KMS-11 (cell line): ENCODE measurements around the gene SNRNP27.
"Not testable (repeated sequence)": the region's sequence is repeated elsewhere in the genome, so short reads cannot be mapped to it uniquely, and the experiment has no call there.

Experiments used
- H2AFZ ChIP-seq: fragments of 200-600 bp; sonication (generic); 2 replicates; pipeline ENCODE4 v1.6.1; 2016; ENCODE audit warnings: antibody characterized with exemption, mixed run types, low read depth
- H3K27ac ChIP-seq: fragments of 200-600 bp; sonication (generic); 2 replicates; pipeline ENCODE4 v1.6.1; 2016; ENCODE audit warnings: mild to moderate bottlenecking, mixed run types
- H3K27me3 ChIP-seq: fragments of 200-600 bp; sonication (generic); 2 replicates; pipeline ENCODE4 v1.6.1; 2017; ENCODE audit warnings: mild to moderate bottlenecking, low read depth, mixed run types, moderate library complexity; ENCODE audit not compliant: insufficient read depth
- H3K36me3 ChIP-seq: fragments of 200-600 bp; sonication (generic); 2 replicates; pipeline ENCODE4 v1.6.1; 2017; ENCODE audit warnings: mild to moderate bottlenecking, mixed run types; ENCODE audit not compliant: insufficient read depth
- H3K4me1 ChIP-seq: fragments of 200-600 bp; sonication (generic); 2 replicates; pipeline ENCODE4 v1.6.1; 2016; ENCODE audit warnings: mild to moderate bottlenecking, low read depth, mixed run types; ENCODE audit not compliant: poor library complexity, severe bottlenecking
- H3K4me2 ChIP-seq: fragments of 200-600 bp; sonication (generic); 2 replicates; pipeline ENCODE4 v1.7.0; 2016; ENCODE audit warnings: mild to moderate bottlenecking, mixed run types
- H3K4me3 ChIP-seq: fragments of 200-600 bp; sonication (generic); IDR thresholded peaks from 2 replicates; pipeline ENCODE4 v1.6.1; 2017; ENCODE audit warnings: low read depth, low read length, mixed read lengths; ENCODE audit not compliant: insufficient read depth
- H3K79me2 ChIP-seq: fragments of 200-600 bp; sonication (generic); 2 replicates; pipeline ENCODE4 v1.6.1; 2016; ENCODE audit warnings: low read depth, mixed run types; ENCODE audit not compliant: insufficient read depth
- H3K9ac ChIP-seq: fragments of 200-600 bp; sonication (generic); 2 replicates; pipeline ENCODE4 v1.6.1; 2016; ENCODE audit warnings: mild to moderate bottlenecking, mixed run types
- H4K20me1 ChIP-seq: fragments of 200-600 bp; sonication (generic); 2 replicates; pipeline ENCODE4 v1.6.1; 2016; ENCODE audit warnings: mild to moderate bottlenecking, mixed run types; ENCODE audit not compliant: insufficient read depth
- TF ChIP-seq, protein P1 (sequence below): fragments of 200-600 bp; sonication (generic); conservative IDR thresholded peaks from 2 replicates; pipeline ENCODE4 v1.6.1; 2017; ENCODE audit warnings: low read depth, mild to moderate bottlenecking, antibody characterized with exemption, low read length, moderate library complexity, mixed read lengths

The SNRNP27 gene

GRCh38 chr2:69888451-69888850, 5.3 kb upstream of the SNRNP27 start:
- Histone ChIP-seq H2AFZ (no peak overlapping the region), H3K4me3 (no peak overlapping the region), H4K20me1 (no peaks in the 10 kb centered on the region), H3K4me2 (no peak overlapping the region), H3K27me3 (no peaks in the 10 kb centered on the region), H3K36me3 (no peaks in the 10 kb centered on the region), H3K79me2 (no peaks in the 10 kb centered on the region), H3K27ac (no peak overlapping the region), H3K4me1 (peaks cover 2% of the 10 kb centered on the region), H3K9ac (no peak overlapping the region)
- TF ChIP-seq, protein P1, sequence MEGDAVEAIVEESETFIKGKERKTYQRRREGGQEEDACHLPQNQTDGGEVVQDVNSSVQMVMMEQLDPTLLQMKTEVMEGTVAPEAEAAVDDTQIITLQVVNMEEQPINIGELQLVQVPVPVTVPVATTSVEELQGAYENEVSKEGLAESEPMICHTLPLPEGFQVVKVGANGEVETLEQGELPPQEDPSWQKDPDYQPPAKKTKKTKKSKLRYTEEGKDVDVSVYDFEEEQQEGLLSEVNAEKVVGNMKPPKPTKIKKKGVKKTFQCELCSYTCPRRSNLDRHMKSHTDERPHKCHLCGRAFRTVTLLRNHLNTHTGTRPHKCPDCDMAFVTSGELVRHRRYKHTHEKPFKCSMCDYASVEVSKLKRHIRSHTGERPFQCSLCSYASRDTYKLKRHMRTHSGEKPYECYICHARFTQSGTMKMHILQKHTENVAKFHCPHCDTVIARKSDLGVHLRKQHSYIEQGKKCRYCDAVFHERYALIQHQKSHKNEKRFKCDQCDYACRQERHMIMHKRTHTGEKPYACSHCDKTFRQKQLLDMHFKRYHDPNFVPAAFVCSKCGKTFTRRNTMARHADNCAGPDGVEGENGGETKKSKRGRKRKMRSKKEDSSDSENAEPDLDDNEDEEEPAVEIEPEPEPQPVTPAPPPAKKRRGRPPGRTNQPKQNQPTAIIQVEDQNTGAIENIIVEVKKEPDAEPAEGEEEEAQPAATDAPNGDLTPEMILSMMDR = no peak

- Histone ChIP-seq H3K27ac (no peak overlapping the region), H3K4me1 (peaks cover 3% of the 10 kb centered on the region)
- TF ChIP-seq, protein P1 = no peak
These were observed 4.5 kb upstream of the SNRNP27 start for GRCh38 chr2:69889302-69889701.

DNA sequence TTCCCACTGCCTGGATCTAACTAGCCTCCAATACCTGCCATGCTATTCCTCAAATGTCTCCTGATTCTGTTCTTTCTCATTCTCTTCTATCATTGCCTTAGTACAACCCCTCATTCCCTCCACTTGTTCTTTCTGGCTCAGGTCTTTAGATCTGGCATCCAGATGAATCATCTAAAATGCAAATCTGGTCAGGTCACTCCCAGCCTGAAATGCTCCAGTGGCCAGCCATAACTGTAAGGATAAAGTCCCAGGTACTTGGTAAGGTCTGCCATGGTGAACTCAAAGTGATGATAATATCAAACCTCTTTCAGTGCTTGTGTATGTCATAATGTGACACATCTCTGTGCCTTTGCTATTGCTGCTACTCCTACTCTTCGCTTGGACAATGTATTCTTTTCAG, 2.9 kb upstream of the SNRNP27 start:
- Histone ChIP-seq H3K4me2 (no peak overlapping the region), H3K36me3 (no peaks in the 10 kb centered on the region), H3K4me1 (peaks cover 12% of the 10 kb centered on the region), H3K9ac (no peak overlapping the region), H3K4me3 (no peak overlapping the region), H3K27ac (no peak overlapping the region), H3K79me2 (peaks cover 21% of the 10 kb centered on the region), H3K27me3 (no peaks in the 10 kb centered on the region), H2AFZ (no peak overlapping the region), H4K20me1 (no peaks in the 10 kb centered on the region)
- TF ChIP-seq, protein P1 = no peak

More at GRCh38 chr2:69889302-69889701, 4.5 kb upstream of the SNRNP27 start:
- no peaks in the 10 kb centered on the region for H3K27me3 ChIP-seq
- H3K4me2 ChIP-seq = no peak overlapping the region
- H3K4me3 ChIP-seq = no peak overlapping the region
- no peak overlapping the region for H3K9ac ChIP-seq
- H2AFZ ChIP-seq = no peak overlapping the region
- H3K36me3 ChIP-seq = no peaks in the 10 kb centered on the region
- peaks cover 5% of the 10 kb centered on the region for H3K79me2 ChIP-seq
- no peaks in the 10 kb centered on the region for H4K20me1 ChIP-seq

DNA sequence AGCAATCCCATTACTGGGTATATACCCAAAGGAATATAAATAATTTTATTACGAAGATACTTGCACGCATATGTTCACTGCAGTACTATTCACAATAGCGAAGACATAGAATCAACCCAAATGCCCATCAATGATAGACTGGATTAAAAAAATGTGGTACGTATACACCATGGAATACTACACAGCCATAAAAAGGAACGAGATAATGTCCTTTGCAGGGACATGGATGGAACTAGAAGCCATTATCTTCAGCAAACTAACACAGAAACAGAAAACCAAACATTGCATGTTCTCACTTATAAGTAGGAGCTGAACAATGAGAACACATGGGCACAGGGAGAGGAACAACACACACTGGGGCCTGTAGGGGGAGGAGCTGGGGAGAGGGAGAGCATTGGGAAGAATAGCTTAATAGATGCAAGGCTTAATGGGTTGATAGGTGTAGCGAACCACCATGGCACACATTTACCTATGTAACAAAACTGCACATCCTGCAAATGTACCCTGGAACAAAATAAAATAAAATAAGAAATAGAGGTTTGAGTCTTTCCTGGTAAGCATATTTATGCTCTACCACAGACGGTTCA, 825 bp upstream of the SNRNP27 start:
- not testable (repeated sequence) for H3K36me3 ChIP-seq, H3K27me3 ChIP-seq, H3K27ac ChIP-seq, H4K20me1 ChIP-seq, H3K4me3 ChIP-seq
- peak overlapping the region; percentile 68; the same call in 1 of the 2 replicates for H3K9ac ChIP-seq
- H3K4me1 ChIP-seq = peaks cover 12% of the 10 kb centered on the region
- H3K79me2 ChIP-seq = peaks cover 26% of the 10 kb centered on the region
- peak overlapping the region; percentile 95 for H2AFZ ChIP-seq
- peak overlapping the region; percentile 40 for H3K4me2 ChIP-seq

DNA sequence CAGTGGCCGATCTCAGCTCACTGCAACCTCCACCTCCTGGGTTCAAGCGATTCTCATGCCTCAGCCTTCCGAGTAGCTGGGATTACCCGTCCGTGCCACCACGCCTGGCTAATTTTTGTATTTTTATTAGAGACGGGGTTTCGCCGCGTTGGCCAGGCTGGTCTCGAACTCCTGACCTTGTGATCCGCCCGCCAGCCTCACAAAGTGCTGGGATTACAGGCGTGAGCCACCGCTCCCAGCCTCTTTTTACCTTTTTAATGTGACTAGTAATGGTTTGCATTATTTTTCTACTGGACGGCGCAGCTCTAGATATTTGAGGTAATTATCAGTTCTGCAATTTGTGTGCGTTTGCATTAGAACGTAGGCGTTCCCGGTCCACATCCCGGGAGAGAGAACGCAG, 981 bp downstream of the SNRNP27 start:
- H3K4me3 ChIP-seq, H3K27ac ChIP-seq, H4K20me1 ChIP-seq, H3K9ac ChIP-seq, H3K27me3 ChIP-seq, H2AFZ ChIP-seq: not testable (repeated sequence)
- Histone ChIP-seq H3K4me1 (peaks cover 12% of the 10 kb centered on the region), H3K36me3 (peaks cover 11% of the 10 kb centered on the region; the same call in 1 of the 2 replicates), H3K79me2 (peaks cover 26% of the 10 kb centered on the region), H3K4me2 (peak overlapping the region; percentile 40)
